HG03039 (cell line): ENCODE results near the gene AKR1B1.

Experiments
- ATAC-seq: cut with Tn5 transposase; IDR thresholded peaks from one replicate; pipeline ENCODE4 v1.9.1; 2021; ENCODE audit warnings: mild to moderate bottlenecking, moderate library complexity; ENCODE audit not compliant: unreplicated experiment

The AKR1B1 gene

DNA sequence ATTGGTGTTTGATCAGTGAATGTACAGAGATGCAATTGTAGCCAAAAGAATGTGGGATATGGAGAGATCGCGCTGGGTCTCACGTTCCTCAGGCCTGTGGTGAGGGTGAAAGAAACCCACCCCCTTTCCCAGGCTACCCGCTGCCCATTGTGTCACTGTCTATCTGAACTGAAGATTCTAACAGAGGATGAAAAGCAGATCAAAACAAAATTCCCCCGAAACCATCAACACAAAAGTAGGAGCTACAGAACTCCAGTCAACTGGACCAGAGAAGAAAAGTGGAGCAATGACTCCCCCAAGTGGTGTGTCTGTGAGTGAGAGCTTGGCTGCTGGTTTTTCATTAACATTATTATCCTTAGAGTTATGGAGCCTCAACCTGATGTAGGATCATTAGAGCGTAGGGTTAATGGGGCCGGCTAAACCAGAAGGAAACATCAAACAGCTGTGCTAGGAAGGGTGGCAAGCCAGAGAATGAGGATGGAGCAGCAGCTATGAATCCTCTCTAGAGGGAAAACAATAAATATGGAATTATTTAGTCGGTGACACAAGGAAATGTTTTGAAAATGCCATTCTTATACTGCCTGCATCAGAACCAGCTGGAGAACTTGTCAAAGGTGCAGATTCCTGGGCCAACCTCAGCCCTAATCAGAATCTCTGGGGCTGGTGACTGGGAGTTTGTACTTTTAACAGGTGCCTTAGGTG, 38.3 kb downstream of the AKR1B1 start:
- no peak for ATAC-seq

DNA sequence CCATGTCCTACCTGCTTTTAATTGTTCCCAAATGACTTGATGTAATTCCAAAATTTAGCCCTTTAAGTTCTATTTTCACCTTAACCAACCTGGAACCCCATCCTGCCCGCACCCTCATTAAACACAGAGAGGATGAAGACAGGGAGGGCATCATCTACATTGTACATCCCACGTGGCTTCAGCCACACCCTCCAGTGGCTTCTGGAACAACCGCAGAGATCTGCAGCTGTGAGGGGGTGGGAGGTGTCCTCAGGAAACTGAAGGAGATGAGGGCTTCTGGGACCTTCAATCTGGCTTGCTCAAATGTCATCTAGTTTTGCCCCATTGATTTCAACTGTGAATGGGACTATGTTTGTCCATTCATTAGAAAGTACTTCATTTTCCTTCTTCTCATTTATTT, 39.0 kb downstream of the AKR1B1 start:
- no peak for ATAC-seq

DNA sequence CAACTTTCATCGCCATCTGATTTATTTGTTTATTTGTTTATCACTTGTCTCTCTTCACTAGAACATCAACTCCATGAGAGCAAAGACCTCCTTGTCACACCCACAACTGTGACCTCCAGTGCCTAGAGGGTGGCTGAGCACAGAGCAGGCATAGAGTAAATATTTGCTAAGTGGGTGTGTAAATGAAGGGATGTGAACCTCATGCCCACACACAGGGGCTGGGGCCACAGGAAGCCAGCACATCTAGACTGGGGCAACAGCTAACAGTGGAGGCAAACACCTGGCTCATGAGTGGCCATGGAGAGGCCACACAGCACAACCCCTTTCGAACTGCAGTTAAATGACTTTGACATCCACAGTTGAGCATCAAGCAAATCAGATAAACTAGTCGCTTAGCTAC, 39.8 kb downstream of the AKR1B1 start:
- ATAC-seq = no peak

DNA sequence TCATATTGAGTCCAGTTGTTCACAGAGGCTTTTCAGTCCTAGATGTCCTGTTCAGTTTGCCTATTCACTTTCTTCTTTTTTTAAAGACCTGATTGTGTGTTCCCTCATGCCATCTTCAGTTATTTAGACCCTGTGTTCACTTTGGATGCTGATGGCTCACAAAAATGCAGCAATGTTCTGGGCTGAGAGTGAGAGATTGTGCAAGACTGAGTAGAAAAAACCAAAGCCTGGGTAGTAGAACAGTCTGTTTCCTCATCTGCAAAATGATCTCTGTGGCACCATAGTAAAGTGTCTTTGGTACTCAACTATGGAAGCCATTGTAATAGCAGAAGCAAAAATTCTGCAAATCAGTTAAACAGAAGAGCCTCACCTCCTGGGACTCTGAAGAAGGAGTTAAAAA, 43.2 kb downstream of the AKR1B1 start:
- no peak for ATAC-seq

DNA sequence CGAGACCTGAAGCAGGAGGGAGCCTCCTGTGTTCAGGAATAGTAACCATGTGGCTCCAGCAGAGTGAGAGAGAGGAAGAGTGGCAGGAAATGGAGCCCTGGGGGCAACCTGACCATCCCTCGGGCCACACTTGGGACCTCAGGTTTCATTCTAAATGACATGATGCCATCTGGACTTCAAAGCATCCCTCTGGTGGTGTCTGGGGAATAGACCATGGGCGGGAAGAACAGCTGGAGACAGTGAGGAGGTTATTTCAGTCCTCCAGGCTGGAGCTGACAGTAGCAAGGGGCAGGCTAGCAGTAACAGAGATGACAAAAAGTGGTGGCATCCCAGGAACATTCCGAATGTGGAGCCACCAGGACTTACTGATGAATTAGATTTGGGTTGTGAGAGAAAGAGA, 44.8 kb downstream of the AKR1B1 start:
- ATAC-seq = no peak

DNA sequence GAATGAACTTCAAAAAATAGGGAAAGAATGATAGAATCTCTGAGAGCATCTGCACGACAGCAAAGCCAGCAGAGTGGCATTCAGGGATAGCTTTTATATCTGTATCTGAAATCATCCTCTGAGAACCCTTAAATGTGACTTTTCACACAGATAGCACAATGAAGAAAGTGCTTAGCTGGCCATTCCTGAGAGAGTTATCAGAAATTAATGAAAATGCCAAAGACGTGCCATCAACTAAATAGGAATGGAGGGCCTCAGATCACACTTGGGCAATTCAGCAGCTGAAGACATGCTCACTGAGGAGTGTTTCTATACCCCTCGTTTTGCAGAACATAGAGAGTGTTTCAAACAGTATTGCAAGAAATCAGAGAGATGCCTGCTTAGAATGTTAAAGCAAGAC, 51.6 kb downstream of the AKR1B1 start:
- ATAC-seq = no peak

DNA sequence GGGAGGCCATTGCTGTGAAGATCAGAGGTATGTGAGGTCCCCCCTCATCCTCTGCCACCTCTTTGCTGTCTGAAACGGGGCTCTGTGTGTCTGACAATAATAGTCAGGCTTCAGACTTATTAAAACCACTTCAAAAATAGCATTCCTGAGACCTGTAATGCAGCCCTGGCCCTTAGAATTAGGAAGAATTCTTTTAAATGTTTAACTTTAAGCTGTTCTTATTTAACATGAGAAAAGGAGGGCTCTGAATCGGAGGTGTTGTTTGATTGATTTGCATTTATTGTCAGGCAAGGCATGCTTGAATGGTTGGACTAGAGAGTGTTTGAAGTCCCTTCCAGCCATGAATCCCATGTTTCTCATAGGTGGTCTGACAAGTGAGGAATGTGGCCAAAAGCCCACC, 52.5 kb downstream of the AKR1B1 start:
- no peak for ATAC-seq

DNA sequence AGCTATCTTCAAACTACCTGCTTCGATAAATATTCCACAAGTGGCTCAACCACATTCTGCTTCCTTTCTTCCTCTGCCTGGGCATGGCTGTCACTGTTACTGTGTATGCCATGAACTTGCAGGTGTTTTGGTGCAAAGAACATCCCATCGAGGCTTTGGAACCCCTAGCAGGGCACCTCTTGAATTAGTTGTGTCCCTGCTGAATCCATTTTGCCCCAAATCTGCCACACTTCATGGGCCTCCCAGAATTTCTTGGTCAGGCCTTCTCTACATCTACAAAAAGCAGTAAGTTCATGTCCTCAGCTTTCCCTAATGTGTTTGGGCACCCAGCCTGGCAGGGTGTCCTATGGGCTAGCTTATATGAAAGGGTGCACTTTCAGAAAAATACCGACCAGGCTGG, 53.6 kb downstream of the AKR1B1 start:
- ATAC-seq = no peak

DNA sequence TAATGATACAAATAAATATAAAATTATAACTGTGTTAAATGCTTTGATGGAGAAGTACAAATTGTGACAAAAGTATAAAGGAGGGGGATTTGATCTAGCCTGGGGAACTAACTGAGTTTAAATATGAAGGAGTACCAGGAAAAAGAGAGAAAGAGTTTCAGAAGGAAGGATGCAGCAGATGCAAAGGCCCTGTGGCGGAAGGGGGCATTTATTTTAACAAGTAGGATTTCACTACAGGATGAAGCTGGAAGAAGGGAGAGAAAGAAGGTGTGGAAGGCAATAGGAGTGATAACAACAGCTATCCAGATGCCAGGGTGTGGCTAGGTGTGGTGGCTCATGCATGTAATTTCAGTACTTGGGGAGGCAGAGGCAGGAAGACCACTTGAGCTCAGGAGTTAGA, 55.8 kb downstream of the AKR1B1 start:
- no peak for ATAC-seq

DNA sequence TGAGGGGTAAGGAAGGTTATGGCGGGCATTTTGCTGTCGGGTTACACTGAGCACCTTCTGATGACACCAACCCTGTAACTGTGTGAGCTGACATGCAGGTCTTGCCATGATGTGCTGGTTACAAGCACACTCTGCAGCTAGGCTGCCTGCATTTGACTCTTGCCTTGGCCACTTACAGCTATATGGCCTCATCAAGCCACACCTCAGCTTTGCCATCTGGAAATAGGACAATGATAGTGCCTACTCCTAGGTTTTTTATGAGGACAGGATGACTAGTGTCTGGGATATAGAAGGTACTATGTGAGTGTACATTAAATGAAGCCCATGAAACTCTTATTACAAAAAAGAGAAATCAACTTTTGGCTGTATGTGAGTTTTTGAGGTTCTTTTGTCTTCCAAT, 58.0 kb downstream of the AKR1B1 start:
- no peak for ATAC-seq

DNA sequence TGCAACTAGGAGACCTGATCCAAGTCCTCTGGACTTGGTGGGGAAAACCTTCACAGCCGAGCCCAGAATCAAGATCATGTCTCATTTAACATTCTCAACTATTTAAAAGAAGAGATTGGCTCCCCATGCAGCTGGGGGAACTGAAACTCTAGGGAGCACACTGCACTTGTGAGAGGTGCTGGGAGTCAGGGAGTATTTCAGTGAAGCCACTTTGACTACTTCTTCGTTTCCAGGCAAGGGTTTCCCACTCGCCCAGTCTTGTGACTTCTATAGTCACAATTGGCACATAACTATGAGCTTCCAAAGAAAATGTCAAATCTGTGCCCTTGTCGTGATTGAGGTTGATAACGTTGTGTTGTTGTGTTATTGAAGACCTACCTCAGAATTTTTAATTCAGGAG, 62.9 kb downstream of the AKR1B1 start:
- ATAC-seq = no peak

DNA sequence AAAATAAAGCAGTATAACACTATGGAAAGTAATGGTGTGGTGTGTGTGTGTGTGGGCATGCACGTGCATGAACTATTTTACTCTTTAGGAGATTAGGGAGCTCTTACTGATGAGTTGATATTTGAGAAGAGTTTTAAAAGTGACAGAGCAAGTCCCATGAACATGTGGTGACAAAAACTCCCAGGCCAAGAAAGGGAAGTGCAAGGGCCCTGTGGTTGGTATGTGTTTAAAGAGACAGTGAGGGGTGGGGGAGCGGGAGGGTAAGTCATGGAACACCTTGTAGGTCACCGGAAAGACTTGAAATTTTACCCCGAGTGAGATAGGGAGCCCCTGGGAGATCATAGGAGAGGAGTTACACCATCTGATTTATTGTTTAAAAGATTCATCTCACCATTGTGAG, 63.3 kb downstream of the AKR1B1 start:
- ATAC-seq = no peak

DNA sequence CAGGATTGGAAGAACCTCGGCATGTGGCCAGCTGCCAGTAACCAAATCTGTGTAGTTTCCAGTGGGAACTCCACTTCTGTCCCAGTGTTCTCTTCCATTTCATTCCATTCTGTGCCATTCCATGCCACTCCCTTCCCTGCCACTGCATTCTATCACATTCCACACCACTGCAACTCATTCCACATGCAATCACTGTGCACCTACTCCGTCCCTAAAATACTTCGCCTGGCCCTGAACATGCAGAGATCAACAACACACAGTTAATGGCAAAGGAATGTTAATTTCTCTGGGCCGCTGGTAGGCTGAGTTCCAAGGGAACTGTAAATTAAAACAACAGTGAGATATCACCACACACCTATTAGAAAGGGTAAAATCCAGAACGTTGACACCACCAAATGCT, 64.8 kb downstream of the AKR1B1 start:
- no peak for ATAC-seq
